SKM-1 (cell line): Measurements from ENCODE around the gene SEPTIN10.

ENCODE experiments used
- DNase-seq: peaks from one replicate; lab custom pipeline; 2025; ENCODE audit not compliant: unreplicated experiment; lab: John Stamatoyannopoulos, UW

Gene SEPTIN10

DNA sequence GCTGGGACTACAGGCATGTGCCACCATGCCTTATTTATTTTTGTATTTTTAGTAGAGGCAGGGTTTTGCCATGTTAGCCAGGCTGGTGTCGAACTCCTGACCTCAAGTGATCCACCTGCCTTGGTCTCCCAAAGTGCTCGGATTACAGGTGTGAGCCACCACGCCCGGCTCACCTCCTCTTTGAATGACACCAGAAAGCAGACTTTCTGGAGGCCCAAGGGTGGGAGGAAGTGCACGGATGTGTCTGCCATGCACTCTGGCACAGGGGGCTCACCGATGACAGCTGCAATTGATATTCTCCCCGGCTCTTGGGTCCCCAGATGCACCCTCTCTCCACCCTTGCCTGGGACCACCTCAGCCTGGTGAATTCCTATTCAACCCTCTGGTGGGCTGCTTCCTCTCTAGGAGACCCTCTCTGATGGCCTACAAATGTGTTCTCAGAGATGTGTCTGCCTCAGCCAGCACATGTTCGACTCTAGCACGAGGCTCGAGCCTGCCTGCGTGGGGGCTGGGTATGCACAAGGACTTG lies 87.3 kb downstream of the SEPTIN10 start:
- no peak for DNase-seq

DNA sequence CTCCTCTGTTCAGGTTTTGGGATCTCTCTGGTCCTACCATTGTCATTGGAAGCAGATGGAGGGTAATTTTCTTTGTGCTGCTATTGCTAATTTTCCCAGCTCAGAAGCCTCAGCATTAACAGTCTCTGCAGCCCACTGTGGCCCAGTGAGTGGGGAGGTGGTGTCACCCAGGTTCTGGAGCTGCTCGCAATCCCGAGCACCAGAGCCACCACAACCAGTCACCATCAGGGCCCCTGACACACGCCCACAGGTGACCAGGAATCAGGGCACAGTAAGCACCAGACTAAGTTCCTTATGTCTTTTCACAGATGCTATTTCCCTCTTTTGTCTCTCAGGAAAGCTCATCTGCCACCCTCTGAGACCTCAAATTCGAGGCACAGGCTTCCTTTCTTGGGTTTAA lies 87.9 kb downstream of the SEPTIN10 start:
- no peak for DNase-seq

DNA sequence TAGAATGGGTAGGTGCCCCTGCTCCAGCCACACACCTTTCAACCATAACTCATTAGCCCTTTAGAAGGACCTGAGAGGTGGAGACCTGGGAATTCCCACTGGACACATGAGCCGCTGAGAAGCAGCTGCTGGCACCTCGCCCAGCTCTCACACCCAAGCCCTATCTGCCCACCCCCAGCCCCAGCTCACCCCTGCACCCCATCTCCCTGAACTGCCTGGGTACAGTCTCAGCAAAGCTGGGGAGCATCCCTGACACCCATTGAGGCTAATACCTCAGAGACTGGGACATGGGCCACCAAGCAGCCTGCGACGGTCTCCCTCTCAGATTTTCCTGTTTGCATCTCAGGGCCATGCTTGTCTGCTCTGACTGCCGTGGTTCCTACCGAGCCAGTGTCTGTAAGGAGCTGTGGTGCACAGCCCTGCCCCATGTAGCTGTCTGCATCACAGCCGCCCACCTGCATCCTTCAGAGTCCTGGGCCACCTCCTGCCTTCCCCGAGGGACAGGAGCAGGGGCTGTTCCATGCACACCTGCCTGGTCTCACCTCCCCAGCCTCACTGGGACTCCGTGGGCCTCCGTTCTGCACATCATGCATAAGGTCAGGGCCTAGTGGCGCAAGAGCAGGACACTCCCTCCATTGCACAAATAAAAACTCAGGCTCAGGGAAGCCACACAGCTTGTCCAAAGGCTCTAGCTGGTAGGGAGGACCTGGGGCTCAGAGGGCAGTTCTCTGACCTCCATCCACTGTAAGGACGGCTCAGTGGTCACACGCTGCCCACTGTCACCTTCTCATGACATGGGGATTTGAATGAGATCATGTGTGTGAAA lies 90.0 kb downstream of the SEPTIN10 start:
- DNase-seq = no peak

DNA sequence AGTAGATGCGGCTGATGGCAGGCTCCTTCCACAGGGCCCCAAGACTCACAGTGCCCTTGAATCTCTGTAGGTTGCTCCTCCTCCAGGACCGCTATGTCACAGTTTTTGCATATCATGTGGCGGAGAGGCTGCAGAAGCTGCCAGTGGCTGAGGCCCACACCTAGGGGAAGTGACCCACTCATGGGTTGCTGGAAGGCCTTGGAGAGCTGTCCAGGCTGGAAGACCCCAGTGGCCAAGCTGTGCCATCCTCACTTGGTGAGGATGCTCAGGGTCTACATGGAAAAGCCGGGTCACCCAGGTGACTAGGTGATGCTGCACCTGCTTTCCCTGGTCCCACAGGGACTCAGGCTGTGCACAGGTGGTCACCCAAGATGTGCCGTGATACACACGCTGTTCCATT lies 90.6 kb downstream of the SEPTIN10 start:
- DNase-seq = no peak

DNA sequence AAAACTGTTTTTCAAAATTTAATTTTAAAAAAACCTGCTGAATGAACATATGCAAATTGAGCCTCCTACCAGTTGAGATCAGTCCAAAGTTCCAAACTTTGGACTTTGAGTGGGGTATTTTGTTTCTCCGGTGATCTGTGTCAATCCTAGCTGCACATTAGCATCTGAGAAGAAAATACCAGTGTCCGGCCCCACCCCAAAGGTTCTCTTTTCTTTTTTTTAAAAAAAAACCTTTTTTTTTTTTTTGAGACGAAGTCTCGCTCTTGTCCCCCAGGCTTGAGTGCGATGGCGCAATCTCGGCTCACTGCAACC lies 91.7 kb downstream of the SEPTIN10 start:
- DNase-seq = no peak

DNA sequence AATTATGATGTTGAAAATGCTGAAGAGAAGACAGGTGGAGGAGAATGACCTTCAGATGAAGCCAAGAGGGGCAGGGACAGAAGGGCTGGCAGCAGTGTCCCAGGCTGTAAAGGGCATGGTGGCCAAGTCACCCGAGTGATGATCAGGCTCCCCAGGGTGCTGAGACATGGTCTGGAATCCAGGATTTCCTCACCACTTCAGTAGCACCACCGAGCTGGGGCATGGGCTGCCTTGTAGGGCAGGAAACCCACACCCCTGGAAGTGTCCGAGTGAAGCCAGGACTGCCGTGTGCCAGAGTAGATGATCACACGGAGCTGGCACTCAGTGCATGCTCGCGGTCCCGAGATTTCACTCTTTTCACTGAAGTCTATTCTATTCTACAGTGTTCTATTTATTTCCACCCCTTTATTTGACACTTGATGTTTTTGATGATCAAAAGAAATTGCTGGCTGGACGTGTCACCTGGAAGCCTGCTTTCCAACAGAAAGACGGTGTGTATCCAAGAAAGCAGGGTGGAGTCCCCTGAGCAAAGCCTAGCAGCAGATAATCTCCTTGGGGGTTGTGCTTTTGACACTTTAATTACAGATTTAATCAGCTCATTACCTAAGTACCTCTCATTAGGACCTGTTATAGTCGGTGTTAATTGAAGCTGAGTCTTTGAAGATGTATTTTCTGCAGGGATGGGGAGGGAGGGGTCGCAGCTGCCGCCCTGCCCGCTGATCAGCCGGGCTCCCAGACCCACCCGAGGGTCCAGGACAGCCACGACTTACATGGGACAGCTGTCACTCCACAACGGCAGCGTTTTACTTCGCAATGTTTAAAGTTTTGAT lies 92.3 kb downstream of the SEPTIN10 start:
- no peak for DNase-seq

DNA sequence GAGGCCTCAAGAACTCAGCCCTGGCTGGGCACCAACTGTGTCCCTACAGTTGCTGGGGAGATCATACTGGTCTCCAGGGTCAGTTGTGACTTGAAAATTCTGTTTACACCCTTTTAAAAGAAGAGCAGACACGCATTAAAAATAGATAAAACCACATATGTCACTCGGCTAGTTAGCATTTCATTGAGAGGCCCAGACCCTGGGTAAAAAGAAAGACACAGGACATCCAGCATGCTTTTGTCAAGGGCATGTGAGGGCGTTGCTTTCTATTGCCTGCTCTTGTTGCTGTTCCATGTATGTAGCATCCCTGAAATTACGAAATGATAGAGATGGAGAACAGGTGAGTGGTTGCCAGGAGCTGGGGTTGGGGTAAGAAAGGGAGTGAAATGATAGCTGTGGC lies 94.3 kb downstream of the SEPTIN10 start:
- no peak for DNase-seq

DNA sequence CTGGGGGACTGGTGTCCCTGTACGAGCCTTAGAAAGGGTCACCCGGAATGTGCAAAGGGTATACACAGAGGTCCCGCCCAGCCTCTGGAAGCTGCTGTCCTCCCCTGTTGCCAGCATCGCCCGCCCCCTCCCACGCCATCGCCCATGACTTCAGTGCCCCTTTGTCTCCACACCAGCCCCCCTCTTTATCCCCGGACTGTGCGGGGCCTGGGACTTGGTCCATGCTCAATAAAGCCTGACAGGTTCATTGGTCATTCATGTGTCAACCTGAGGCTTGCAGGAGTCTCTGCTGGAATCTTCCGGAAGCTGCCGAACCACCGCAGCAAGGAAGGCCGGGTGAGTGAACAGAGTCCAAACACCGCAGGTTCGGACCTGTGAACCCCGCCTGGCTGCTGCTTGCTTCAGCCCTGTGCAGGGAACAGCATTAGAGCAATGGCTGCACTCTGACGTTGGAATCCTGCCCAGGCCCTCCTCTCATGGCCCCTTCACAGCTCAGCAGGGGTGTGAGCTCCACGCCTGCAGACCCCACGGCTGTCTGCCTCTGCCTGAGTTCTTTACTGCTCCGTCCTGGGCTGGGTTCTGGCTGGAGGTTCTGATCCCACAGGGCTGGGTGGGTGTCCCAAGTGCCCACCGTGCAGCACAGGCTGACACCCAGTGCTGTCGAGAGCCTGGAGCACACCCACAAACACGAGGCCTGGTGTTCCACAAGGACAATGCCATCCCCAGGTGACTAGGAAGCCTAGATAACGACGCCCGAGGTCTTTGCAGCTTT lies 96.5 kb downstream of the SEPTIN10 start:
- no peak for DNase-seq

DNA sequence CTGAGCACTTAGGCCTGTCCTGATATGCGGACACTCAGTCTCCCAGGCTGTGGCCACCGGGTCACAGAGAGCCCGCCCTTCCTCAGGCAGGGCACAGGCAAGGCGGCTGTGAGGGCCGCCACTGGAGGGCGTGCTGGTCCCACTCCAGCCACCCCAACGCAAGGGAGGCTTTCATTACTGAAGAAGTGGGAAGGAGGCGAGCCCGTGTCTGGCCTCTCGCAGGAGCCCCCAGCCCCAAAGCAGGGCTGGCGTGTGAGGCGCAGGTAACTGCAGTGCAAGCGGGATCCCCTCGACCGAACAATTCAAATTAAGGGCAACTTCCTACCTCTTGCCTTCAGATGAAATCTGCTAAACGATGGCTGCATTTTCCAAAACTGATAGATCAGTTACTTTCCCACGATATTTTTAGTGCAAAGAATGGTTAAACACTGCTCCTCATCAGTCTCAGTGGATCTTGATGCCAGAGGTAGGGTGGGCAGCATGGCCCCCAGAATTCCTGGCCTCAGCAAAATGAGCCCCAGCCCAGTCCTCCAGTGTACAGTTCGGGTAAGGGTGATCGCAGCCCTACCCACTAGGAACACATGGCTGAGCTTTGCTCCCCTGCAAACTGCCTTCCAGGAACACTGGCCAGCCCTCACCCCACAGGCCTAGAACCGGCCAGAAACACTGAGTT lies 97.2 kb downstream of the SEPTIN10 start:
- peak; percentile 55 for DNase-seq

DNA sequence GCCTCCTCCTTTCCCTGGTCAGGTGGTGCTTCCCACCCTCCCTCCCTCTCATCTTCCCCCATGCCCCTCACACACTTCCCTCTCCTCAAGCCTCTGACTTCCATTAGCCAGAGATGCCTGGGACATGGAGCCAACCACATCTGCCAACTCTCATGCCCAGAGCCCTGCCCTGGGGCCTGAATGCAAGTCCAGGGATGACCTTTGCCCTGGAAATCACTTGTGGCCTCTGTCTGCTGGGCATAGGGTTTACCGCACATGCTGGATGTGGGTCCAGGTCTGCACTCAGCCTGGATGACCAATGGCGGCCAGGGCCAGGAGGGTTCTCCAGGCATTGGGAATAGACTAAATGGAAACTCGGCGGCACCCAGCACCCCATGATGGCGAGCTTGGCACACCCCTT lies 98.9 kb downstream of the SEPTIN10 start:
- DNase-seq = no peak

DNA sequence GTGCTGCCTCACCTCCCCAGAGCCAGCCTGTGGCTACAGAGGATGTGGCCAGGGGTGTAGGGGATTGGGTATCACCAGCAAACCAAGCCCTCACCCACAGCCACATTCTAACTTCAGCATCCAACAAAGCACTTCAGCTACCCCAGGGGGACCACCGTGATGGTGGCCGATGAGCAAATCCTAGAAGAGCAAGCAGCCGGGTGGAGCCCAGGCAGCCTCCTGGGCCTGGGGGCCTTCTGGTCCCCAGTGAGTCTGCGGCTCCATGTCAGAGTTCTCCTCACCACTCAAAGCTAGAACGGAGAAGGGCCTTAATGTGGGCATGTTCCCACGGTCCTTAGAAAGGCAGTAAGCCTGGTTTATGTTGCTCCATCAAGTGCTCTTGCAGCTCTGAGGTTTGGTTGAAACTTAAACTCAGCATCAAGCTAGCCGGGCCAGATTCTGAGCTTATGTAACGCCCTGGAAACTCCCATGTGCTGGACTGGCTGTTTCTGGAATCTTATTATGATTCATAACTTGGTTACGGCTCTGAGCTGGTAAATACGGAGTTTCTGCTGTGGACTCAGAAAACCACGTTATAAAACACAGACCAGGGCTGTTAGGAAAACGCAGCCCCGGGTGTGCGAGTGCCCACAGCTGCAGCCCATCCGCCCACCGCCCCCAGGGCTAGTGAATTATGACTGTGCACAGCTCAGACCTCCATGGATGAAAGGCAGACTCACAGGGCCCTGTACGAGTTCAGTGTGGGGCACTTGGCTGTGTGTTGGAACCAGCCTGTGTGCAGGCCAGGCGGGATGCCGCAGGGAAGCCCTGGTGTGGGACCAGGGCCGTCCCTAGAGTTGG lies 99.8 kb downstream of the SEPTIN10 start:
- DNase-seq = no peak

DNA sequence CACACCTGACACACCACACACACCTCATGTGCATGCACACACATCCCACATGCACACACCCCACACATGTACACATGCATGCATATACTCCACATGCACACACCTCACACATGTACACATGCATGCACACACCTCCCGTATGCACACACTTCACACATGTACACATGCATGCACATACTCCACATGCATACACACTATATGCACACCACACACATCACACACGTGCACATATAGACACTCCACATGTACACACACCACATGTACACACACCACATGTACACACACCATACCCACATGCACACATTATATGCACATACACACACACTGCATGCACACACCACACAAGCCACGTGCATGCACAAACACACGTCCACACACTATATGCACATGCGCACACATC lies 100.5 kb downstream of the SEPTIN10 start:
- DNase-seq = no peak

DNA sequence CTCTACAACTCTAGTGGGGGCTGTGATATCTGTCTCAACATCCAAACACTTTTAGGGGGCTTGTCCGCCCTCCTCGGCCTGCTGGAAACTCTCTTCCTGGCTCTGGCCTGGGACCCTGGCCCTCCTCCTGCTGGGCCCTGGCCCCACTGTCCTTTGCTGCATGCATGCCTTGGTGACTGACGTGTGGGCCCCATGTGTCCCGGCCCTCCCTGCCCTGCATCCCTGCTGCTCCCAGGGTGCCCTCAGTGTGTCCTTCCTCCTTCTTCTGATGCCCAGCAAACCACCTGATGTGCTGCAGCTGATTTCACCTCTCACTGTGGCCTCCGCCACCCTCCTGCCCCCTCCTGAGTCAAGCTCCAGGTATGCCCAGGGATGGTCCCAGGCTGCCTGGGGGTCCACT lies 101.7 kb downstream of the SEPTIN10 start:
- no peak for DNase-seq

DNA sequence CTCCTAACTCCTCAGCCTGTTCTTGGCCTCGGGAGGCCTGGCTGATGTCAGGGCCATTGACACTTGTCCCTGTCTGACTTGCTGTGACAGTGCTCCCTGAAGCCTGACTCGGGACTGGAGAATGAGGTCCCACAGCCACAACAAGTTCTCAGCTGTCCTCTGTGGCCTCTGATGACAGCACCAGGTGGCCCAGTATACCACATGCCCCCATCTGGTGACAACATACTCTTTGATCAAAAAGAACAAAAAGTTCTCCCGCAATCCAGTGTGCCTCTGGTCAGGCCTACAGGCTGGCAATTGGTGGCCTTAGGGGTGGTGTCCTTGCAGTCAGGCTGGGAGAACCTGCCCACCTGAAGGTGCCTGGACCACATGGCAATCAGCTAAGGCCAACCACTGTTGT lies 102.6 kb downstream of the SEPTIN10 start:
- DNase-seq = no peak

DNA sequence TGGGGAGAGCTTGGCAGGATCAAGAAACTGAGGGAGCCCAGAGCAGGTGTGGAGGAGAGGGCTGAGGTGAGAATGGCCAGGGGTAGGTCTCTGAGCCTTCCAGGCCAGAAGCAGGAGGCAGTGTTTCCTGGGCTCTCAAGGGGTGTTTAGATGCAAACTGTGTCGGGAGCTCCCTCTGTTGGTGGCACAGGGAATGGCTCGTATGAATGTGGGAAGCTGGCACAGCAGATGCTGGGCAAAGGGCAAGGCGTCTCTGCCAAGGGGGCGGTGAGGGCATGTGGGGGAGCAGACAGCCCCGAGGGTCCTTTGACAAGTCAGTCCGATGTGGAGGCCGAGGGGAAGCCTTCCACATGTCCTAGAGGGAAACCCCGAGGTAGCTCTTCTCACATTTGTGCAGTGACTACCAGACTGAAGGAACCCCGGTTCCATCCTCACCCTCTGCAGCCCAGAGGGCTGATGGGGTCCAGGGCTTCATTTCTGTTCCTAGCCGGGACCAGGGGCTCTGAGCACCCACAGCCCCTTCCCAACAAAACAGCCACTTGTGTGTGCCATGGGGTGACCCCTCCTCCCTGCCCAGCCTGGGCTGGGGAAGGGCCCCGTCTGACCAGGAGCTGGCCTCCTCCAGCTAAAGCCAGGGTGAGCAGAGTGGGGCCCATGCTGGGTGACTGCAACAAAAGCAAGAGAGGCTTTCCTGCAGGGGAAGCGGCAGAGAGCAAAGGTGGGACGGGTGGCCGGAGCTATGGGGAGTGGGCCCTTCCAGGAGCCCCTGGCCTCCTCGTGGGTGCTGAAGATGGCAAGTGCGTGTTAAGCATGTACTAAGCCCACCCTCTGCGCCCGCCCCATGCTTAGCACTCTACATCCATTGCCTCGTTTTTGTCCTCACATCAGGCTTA lies 103.4 kb downstream of the SEPTIN10 start:
- DNase-seq = peak; percentile 57

DNA sequence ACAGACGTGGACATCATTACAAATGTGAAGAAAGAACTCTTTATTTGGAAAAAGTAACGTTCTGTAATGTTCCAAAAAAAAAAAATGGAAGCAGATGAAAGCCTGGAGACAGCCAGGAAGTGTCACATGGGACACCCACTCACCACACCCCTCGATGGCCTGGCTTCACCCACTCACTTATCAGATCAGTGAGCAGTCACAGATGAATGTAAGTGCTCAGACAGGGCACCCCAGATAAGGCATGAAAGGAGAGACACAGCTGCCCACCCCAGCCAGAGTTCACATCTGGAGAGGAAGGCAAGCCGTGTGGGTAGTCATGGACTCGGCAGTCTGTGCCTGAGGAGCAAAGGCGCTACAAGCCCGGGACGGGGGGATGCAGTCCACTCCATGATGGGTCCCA lies 105.2 kb downstream of the SEPTIN10 start:
- DNase-seq = no peak

DNA sequence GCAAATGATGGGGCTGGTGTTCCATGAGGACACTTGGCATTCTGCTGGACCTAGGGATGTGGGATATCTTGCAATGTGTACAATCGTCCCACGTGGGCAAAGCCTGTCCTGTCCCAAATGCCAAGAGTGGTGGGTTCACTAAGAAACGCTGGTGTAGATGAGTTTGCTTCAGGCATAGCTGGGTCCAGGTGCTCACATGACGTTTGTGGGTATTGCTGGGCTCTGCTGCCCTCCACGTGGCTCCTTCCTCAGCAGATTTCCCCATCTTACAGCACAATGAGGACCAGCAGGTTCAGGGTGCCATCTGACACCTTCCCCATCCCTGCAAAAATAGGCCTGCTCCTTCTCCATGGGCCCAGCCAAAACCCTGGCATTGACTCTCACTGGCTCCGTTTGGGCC lies 105.9 kb downstream of the SEPTIN10 start:
- no peak for DNase-seq

DNA sequence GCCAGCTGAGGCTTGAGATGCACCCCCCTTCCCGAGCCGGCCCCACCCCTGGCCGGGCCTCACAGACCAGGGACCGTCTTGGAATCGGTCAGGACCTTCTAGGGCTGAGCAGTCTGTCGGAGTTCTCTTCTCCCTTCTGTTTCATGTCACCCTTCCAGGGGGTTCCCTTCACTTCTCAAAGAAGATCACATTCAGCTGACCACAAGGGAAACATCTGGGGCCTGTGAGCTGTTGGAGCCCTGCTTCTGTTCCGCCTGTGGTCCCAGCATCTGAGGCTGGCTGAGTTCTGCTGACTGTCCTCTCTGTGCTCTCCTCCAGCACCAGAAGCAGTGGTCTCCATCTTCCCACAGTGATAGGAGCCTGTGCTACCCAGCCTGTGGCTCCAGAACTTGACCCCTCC lies 106.5 kb downstream of the SEPTIN10 start:
- DNase-seq = no peak

DNA sequence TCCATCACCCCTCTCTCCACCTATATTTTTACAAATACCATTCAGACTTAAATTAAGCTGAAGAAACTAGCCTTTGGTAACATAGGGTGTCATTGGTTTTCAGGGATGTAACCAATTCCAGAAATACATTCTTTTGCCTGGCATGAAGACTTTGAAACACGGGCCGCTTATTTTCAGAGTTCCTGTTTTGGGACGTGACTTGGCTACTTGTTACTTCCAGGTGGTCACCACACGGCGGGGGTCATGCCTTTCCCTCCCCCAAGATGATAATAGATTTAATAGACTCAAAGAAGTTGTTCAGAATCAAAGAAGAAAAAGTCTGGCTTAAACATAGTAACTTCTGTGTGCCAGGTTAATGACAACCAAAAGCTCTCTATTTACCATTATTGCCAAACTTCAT lies 110.6 kb downstream of the SEPTIN10 start:
- no peak for DNase-seq
